Lung microvascular endothelial cell (primary cell): ENCODE data around the gene RELL1. TPM values are rescaled to one million over a fixed set of nuclear protein-coding genes. Genes with fewer than 3 reads are reported as not detected.

Experiments
- DNase-seq, 2 donors: peaks; one replicate each; pipeline versions ENCODE4 v3.0.0 to v3.0.0-alpha.2; 2010; ENCODE audit warnings: low read depth in 2 of 2
- total RNA-seq: library from RNA; depleted of rRNA; stranded (reverse); fragments of >200 nt; gene quantifications from 2 replicates; pipeline ENCODE4 v1.2.1, GENCODE V29; 2014

The RELL1 gene
- total RNA-seq, 1 donor from 2014 or later = 129 TPM

- peak; percentile 5 to 91 for DNase-seq
Measured at GRCh38 chr4:37665333-37666320, 20.5 kb downstream of the RELL1 start.

DNA sequence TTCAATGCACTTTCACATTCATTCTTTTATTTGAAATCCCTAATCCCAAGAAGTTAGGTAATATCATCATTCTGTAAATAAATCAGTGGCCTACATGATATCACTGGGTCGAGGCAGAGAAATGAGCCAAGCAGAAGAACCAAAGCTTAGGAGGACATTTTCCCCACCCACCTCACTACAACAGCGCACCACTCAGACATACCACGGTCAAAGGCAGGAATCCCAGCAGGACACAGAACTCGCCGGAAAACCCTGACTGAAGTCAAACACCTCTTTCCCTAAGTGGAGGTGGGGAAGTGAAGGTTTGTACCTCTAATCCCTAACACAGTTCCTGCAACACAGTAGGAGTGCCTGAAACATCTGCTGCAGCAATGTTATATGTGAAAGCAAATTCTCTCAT lies 21.5 kb downstream of the RELL1 start:
- peak in 1 of 2 donors; percentile 31 for DNase-seq

GRCh38 chr4:37663552-37663951 lies 22.6 kb downstream of the RELL1 start:
- DNase-seq = no peak

DNA sequence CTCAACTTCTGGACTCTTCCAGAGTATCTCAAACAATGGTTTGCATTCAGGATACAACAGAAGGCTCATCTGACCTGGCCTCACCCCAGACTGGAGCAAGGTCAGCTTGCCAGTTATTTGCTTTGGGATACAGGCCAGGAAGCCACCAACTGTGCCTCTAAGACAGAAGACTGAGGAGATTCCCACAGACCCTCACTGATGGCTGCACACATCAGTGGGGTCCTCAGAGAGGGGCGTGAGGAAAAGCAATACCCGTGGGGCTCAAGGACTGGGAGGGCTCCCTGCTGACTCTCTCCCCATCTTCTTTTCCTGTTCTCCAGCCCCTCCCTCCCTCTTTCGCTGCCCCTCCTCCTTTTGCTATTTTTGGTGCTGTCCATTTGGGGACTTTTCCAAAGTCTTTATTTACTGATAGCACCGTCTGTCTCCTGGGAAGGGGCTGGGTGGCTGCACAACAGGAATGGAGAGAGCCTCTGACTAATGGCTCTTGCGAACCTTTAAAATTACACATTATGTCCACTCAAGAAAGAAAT lies 23.2 kb downstream of the RELL1 start:
- peak in 1 of 2 donors; percentile 22 for DNase-seq

DNA sequence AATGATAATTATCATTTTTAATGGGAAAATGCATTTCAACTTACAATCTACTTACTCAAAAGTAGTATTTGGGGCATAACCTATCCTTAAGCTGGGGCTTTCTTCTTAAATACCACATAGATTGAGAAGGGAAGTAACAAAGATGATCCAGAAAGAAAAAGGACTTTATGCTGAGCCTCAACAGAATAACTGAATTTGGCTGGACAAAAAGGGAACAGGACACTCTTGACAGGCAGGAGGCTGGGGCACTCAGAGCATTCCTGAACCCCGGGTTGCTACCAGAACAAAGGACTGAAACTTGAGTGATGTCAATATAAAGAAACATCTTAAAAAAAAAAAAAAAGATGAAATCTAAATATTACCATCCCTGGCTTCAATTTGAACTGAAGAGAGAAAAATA lies 23.9 kb downstream of the RELL1 start:
- DNase-seq = no peak

GRCh38 chr4:37661772-37662171 lies 24.4 kb downstream of the RELL1 start:
- DNase-seq = peak in 1 of 2 donors; percentile 37

GRCh38 chr4:37659696-37660095 lies 26.5 kb downstream of the RELL1 start:
- no peak for DNase-seq

DNA sequence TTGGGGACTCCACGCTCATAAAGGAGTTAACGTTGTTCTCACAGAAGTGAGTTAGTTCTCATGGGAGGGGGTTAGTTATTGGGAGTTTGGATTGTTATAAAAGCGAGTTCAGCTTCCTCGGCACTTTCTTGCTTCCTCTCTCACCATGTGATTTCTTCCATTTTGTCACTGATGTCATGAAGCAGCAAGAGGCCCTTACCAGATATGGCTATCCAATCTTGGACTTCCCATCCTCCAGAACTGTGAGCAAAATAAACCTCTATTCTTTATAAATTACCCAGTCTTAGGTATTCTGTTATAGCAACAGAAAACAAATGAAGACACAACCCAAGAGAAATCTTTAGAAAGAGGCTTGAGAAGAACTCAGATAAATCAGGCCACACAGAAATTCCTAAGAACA lies 29.5 kb downstream of the RELL1 start:
- DNase-seq = no peak

DNA sequence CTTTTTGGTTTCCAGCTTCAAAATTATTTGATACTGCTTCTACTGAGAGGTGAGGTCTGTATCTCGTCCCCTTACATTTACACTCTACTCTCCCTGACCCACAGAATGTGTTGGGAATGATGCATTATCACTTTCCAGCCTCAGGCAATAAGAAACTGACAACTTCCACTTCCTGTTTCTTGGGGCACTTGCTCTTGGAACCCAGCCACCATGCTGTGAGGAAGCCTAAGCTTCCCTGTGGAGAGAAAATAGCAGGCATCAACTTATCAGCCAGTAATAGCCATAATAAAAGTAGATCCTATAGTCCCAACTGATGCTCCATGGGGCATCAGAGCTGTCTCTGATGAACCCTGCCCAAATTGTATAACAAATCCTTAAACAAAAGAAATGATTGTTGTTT lies 32.6 kb downstream of the RELL1 start:
- peak in 1 of 2 donors; percentile 62 for DNase-seq

DNA sequence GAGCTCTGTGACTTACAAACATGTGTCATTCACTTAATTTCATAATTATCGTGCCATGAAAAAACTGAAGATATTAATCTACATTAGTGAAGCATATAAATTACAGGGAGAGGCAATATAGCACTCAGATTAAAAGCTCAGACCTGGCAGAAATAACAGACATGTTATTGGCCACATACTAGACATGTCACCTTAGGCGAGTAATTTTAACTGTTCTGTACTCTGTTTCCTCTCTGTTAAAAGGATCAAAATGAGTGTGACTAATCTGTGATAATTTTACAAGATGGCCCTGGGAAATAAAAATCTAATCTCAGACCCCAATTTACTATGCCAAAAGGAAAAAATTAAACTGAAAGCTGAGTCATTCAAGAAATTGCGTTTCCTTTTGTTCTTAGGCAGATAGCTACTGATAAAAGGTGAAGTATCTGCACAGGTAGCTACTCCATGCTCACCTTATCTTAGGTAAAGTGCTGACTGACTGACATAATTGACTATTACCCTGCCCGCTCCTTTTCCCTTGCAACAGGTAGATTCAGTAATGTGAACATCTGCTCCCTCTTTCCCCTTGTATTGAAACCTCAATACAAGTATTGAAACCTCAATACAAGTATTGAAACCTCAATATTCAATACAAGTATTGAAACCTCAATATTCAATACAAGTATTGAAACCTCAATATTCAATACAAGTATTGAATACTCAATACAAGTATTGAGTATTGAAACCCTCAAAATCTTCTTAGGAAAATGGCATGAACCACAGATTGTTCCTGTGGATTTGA lies 33.2 kb downstream of the RELL1 start:
- no peak for DNase-seq

DNA sequence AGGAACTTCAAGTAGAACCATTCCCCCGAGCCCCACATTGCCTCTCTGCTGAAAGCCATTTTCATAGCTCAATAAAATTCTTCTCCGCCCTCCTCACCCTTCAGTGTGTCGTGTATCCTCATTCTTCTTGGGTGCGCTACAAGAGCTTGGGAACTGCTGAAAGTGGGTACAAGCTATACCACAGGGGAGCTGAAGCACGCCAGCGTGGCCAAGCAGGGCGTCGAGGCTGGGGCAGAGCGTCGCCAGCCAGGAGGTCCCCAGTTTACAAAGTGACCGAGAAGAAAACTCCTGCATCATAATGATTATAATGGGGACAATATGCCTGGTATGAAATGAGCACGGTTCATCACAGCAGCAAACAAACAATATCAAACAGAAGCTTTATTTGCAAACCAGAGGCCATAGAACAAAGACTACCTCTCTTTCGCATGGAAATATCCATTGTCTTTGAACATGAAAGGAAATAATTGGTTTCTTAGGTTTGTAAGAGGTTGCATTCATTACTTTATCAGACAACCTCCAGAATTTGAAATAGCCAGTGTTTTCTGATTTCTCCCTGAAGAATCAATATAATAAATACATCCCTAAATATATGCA lies 34.3 kb downstream of the RELL1 start:
- no peak for DNase-seq

DNA sequence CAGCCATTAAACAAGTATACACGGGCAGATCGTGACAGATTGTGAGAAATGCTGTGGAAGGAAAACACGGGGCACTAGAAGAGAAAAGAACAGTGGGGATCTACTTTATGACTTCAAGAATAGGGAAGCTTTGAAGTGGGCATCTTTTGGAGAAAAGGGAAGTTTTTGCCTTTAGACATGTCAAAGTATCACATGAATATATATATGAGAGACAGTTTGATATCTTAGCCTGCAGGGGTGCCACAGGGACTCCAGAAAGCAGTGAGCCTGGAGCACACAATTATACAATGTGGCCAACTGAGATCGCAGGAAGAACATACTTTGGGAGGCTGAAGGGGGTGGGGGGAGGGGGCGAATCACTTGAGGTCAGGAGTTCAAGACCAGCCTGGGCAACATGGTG lies 35.7 kb downstream of the RELL1 start:
- DNase-seq = no peak

- no peak for DNase-seq
Measured at GRCh38 chr4:37649268-37649667, 36.9 kb downstream of the RELL1 start.

GRCh38 chr4:37648084-37648817 lies 37.9 kb downstream of the RELL1 start:
- peak in 1 of 2 donors; percentile 95 for DNase-seq

DNA sequence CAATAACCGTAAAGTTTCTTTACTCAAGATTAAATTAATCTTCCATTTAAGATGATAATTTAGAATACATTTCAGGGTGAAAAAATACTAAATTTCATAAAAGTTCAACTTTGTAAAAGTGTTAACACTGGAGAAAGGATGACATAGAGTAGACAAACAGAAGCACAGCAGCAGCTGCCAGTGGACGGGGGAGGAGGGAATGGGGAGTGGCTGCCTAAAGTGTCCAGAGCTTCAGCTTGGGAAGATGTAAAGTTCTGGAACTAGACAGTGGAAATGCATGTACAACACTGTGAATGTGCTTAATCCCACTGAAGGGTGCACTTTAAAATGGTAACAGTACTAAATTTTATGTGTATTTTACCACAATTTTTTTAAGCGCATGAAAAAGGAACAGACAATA lies 39.9 kb downstream of the RELL1 start:
- no peak for DNase-seq

- DNase-seq = no peak
Measured at GRCh38 chr4:37645736-37646135, 40.4 kb downstream of the RELL1 start.

DNA sequence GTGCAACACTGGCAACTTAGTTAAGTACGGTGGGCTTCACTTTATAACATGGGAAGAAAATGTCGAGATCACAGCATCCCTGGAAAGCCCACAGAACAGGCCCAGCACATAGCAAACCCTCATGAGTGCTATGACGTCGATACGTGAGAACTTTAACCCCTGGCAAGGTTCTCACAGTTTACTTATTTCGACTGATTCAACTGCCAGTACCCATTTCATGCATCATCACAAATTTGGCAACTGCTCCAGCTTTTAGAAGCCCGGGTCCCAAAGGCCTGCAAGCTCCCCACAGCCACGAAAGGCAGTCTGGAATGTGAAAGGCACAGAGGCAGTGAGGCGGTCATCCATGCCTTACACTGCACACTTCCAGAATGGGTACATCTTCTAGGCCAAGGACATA lies 41.2 kb downstream of the RELL1 start:
- DNase-seq = no peak

GRCh38 chr4:37641886-37642849 lies 44.0 kb downstream of the RELL1 start:
- no peak for DNase-seq

DNA sequence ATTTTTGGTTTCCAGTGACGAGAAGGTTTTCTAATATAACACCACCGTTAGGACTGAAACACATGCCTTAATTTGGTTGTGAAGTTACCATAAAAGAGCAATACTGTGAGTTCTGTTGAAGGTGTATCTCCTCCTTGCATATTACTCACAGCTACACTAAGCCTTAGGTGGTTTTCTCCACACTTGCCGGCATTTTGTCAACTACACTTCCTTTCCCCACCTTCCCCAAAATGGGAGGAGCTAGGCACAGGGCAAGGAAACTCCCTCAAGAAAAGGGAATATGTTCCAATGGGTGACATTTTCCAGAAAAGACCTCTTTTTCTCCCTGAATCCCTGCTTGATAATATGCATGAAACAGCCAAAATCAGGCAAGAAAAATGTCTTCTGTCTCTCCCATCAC lies 44.8 kb downstream of the RELL1 start:
- no peak for DNase-seq
